Suprapubic skin (tissue), 4 donors: ENCODE results near the gene NKX2-3. TPM values are rescaled to one million over a fixed set of nuclear protein-coding genes. Genes with fewer than 3 reads are reported as not detected.

ENCODE experiments used
- DNase-seq, 2 donors: peaks; one replicate each; pipeline ENCODE4 v3.0.0-alpha.2; 2019; ENCODE audit warnings: low spot score in 2 of 2
- H3K27ac ChIP-seq: fragments of 200-600 bp; sonication (generic); one replicate; pipeline ENCODE4 v1.5.1; 2019
- H3K27me3 ChIP-seq: fragments of 200-600 bp; sonication (generic); one replicate; pipeline ENCODE4 v1.5.1; 2019
- H3K36me3 ChIP-seq: fragments of 200-600 bp; sonication (generic); one replicate; pipeline ENCODE4 v1.5.1; 2019
- H3K4me1 ChIP-seq: fragments of 200-600 bp; sonication (generic); one replicate; pipeline ENCODE4 v1.5.1; 2019
- H3K4me3 ChIP-seq: fragments of 200-600 bp; sonication (generic); one replicate; pipeline ENCODE4 v1.5.1; 2019; ENCODE audit warnings: mild to moderate bottlenecking
- H3K9me3 ChIP-seq: fragments of 200-600 bp; sonication (generic); one replicate; pipeline ENCODE4 v1.5.1; 2019
- EP300 ChIP-seq: sonication (generic); formaldehyde crosslinking; IDR thresholded peaks from one replicate; pipeline ENCODE4 v1.6.1; 2017; ENCODE audit warnings: antibody characterized with exemption
- POLR2A ChIP-seq, 2 donors: fragments of 450-650 bp; IDR thresholded peaks; one replicate each; pipeline ENCODE4 v1.6.1; 2017; ENCODE audit warnings: antibody characterized with exemption in 2 of 2, mild to moderate bottlenecking in 2 of 2, moderate library complexity in 2 of 2
- POLR2AphosphoS5 ChIP-seq, 3 donors: sonication (generic); formaldehyde crosslinking; IDR thresholded peaks; one replicate each; pipeline ENCODE4 v1.6.1; 2017; ENCODE audit warnings: antibody characterized with exemption in 3 of 3
- WGBS: methylation state at CpG from one replicate; pipeline ENCODE4 v1.1.5; 2018; 5-methylcytosine and 5-hydroxymethylcytosine counted together
- total RNA-seq, 4 donors: library from RNA; depleted of rRNA; stranded (reverse); fragments of >200 nt; gene quantifications; one replicate each; pipeline ENCODE4 v1.1.0, GENCODE V29; 2016
- TF ChIP-seq, protein P1 (sequence below), 2 donors: fragments of 200-600 bp in 1 of 2; fragments of 450-650 bp in 1 of 2; sonication (generic) in 1 of 2; IDR thresholded peaks; one replicate each; pipeline ENCODE4 v1.5.1; 2016 to 2019; ENCODE audit warnings: antibody characterized with exemption in 2 of 2, mild to moderate bottlenecking in 1 of 2, moderate library complexity in 1 of 2

Gene NKX2-3
- total RNA-seq, 4 donors from 2014 or later: not detected

- no peak overlapping the region for H3K27ac ChIP-seq
- peaks cover 7% of the 10 kb centered on the region for H3K27me3 ChIP-seq
- WGBS: 73% methylated on average over 6 of the region's 6 CpGs
- no peak for DNase-seq
- no peaks in the 10 kb centered on the region for H3K36me3 ChIP-seq
- TF ChIP-seq POLR2A (IDR thresholded peaks at IDR 0.05) (no peak), POLR2AphosphoS5 (IDR thresholded peaks at IDR 0.05) (no peak), EP300 (no peak)
- TF ChIP-seq, protein P1, sequence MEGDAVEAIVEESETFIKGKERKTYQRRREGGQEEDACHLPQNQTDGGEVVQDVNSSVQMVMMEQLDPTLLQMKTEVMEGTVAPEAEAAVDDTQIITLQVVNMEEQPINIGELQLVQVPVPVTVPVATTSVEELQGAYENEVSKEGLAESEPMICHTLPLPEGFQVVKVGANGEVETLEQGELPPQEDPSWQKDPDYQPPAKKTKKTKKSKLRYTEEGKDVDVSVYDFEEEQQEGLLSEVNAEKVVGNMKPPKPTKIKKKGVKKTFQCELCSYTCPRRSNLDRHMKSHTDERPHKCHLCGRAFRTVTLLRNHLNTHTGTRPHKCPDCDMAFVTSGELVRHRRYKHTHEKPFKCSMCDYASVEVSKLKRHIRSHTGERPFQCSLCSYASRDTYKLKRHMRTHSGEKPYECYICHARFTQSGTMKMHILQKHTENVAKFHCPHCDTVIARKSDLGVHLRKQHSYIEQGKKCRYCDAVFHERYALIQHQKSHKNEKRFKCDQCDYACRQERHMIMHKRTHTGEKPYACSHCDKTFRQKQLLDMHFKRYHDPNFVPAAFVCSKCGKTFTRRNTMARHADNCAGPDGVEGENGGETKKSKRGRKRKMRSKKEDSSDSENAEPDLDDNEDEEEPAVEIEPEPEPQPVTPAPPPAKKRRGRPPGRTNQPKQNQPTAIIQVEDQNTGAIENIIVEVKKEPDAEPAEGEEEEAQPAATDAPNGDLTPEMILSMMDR (IDR thresholded peaks at IDR 0.05): no peak
- H3K9me3 ChIP-seq: no peaks in the 10 kb centered on the region
- H3K4me1 ChIP-seq: no peaks in the 10 kb centered on the region
- H3K4me3 ChIP-seq: no peak overlapping the region
Measured at GRCh38 chr10:99497343-99498025, 35.3 kb upstream of the NKX2-3 start.

GRCh38 chr10:99506416-99506815 is 26.3 kb upstream of the NKX2-3 start:
- H3K27me3 ChIP-seq: peaks cover 66% of the 10 kb centered on the region

DNA sequence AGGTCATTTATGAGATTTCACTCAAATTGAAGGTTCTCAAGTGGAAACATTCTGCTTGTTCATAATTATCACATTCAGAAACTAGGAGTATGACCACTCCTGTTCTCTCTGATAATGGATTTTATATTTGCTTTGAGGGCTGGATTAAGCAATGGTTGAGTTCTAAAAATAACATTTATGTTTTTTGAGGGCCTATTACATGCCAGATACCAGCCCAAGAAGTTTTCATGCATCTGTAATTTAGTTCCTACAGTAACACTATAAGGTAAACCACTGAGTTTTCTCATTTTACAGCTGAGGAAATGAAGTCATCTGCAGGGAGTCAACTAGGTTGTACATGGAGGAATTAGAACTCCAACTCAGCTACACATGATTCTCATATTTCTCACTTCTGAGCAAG is 25.5 kb upstream of the NKX2-3 start:
- H3K4me1 ChIP-seq: no peaks in the 10 kb centered on the region
- no peak overlapping the region for H3K27ac ChIP-seq
- no peak overlapping the region for H3K4me3 ChIP-seq
- DNase-seq: no peak
- peaks cover 66% of the 10 kb centered on the region for H3K27me3 ChIP-seq
- H3K36me3 ChIP-seq: no peaks in the 10 kb centered on the region
- H3K9me3 ChIP-seq: no peaks in the 10 kb centered on the region
- TF ChIP-seq POLR2AphosphoS5 (IDR thresholded peaks at IDR 0.05) (no peak), POLR2A (IDR thresholded peaks at IDR 0.05) (no peak), EP300 (no peak)
- TF ChIP-seq, protein P1 (IDR thresholded peaks at IDR 0.05): no peak

More at GRCh38 chr10:99506416-99506815, 26.3 kb upstream of the NKX2-3 start:
- Histone ChIP-seq H3K27ac (no peak overlapping the region), H3K4me1 (no peaks in the 10 kb centered on the region), H3K36me3 (no peaks in the 10 kb centered on the region), H3K9me3 (no peaks in the 10 kb centered on the region), H3K4me3 (no peak overlapping the region)
- TF ChIP-seq POLR2AphosphoS5 (IDR thresholded peaks at IDR 0.05): no peak
- WGBS: 74% methylated on average over 1 of the region's 1 CpG
- DNase-seq: no peak

DNA sequence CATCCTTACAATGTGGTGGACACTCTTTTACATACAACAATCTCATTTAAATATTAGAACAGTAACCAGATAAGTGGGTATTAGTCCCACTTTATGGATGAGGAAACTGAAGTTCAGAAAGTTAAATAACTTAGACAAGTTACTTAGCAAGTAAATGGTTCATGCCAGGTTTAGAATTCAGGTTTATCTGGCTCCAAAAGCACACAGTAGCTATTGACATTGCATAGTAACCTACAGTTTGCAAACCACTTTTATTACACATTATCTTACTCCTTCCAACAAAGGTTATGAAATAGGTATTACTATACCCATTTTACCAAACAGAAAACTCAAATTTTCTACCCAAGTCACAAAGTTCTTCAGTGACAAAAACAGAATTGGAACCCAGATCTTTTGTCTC is 19.7 kb upstream of the NKX2-3 start:
- Histone ChIP-seq H3K9me3 (no peaks in the 10 kb centered on the region), H3K4me3 (no peak overlapping the region), H3K36me3 (no peaks in the 10 kb centered on the region), H3K27me3 (peaks cover 82% of the 10 kb centered on the region), H3K4me1 (no peaks in the 10 kb centered on the region), H3K27ac (no peak overlapping the region)
- TF ChIP-seq EP300 (no peak), POLR2AphosphoS5 (IDR thresholded peaks at IDR 0.05) (no peak), POLR2A (IDR thresholded peaks at IDR 0.05) (no peak)
- TF ChIP-seq, protein P1 (IDR thresholded peaks at IDR 0.05): no peak
- no peak for DNase-seq

DNA sequence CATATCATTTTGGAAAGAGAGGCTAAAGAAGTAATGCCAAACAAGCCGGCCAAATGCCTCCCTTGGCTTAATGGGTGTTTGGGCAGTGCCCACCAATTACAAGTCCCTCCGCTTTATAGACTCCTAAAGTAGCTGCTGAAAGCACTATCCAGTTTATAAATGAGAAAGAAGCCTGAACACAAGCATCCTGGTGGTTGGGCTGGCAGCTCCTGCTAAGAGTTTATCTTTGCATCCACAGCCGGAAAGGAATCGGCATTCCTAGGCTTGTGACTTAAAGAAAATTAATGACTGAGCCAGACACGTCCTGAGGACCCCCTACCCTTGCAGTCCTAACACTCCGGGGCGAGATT is 13.1 kb upstream of the NKX2-3 start:
- no peaks in the 10 kb centered on the region for H3K9me3 ChIP-seq
- DNase-seq: no peak
- no peaks in the 10 kb centered on the region for H3K36me3 ChIP-seq
- no peak overlapping the region for H3K4me3 ChIP-seq
- TF ChIP-seq POLR2A (IDR thresholded peaks at IDR 0.05) (no peak), EP300 (no peak), POLR2AphosphoS5 (IDR thresholded peaks at IDR 0.05) (no peak)
- TF ChIP-seq, protein P1 (IDR thresholded peaks at IDR 0.05): no peak
- WGBS: 28% methylated on average over 7 of the region's 7 CpGs
- no peak overlapping the region for H3K27ac ChIP-seq
- H3K4me1 ChIP-seq: peaks cover 27% of the 10 kb centered on the region
- H3K27me3 ChIP-seq: peaks cover 91% of the 10 kb centered on the region
